Loucy (cell line): ENCODE measurements around the gene DDX42.

Experiments
- H2AFZ ChIP-seq: fragments of 200-600 bp; sonication (generic); 2 replicates; pipeline ENCODE4 v1.6.0; 2016; ENCODE audit warnings: antibody characterized with exemption, mild to moderate bottlenecking, low read length, moderate library complexity
- H3F3A ChIP-seq: fragments of 200-600 bp; 2 replicates; pipeline ENCODE4 v1.6.0; 2016; ENCODE audit warnings: antibody characterized with exemption, low read depth, mild to moderate bottlenecking
- H3K27me3 ChIP-seq: fragments of 200-600 bp; sonication (generic); 2 replicates; pipeline ENCODE4 v1.6.1; 2014; ENCODE audit warnings: low read length, mild to moderate bottlenecking; ENCODE audit not compliant: insufficient read depth, poor library complexity, severe bottlenecking
- H3K36me3 ChIP-seq: fragments of 200-600 bp; sonication (generic); 2 replicates; pipeline ENCODE4 v1.6.1; 2016; ENCODE audit warnings: low read length; ENCODE audit not compliant: insufficient read depth
- H3K4me1 ChIP-seq: fragments of 200-600 bp; sonication (generic); 2 replicates; pipeline ENCODE4 v1.5.1; 2014; ENCODE audit warnings: low read length, mild to moderate bottlenecking; ENCODE audit not compliant: insufficient read depth, poor library complexity, severe bottlenecking
- H3K4me2 ChIP-seq: fragments of 200-600 bp; sonication (generic); 2 replicates; pipeline ENCODE4 v1.6.0; 2014; ENCODE audit warnings: antibody characterized with exemption, low read length, low read depth, mild to moderate bottlenecking; ENCODE audit not compliant: poor library complexity, severe bottlenecking
- H3K4me3 ChIP-seq: fragments of 200-600 bp; sonication (generic); 2 replicates; pipeline ENCODE4 v1.5.1; 2014; ENCODE audit warnings: low read length, mild to moderate bottlenecking, mixed read lengths; ENCODE audit not compliant: poor library complexity, severe bottlenecking
- H3K79me2 ChIP-seq: fragments of 200-600 bp; sonication (generic); 2 replicates; pipeline ENCODE4 v1.6.1; 2014; ENCODE audit warnings: low read length; ENCODE audit not compliant: insufficient read depth
- H3K9ac ChIP-seq: fragments of 200-600 bp; sonication (generic); 2 replicates; pipeline ENCODE4 v1.6.0; 2014; ENCODE audit warnings: mild to moderate bottlenecking, low read depth, low read length, moderate library complexity; ENCODE audit not compliant: poor library complexity, severe bottlenecking
- H3K9me2 ChIP-seq: fragments of 200-600 bp; sonication (generic); replicated peaks from 2 replicates; pipeline ENCODE4 v1.6.1; 2016; ENCODE audit warnings: low read depth, low read length, mixed read lengths
- H3K9me3 ChIP-seq: fragments of 200-600 bp; sonication (generic); 2 replicates; pipeline ENCODE4 v1.6.1; 2014; ENCODE audit warnings: mild to moderate bottlenecking, antibody characterized with exemption, low read length, low read depth; ENCODE audit not compliant: insufficient read depth
- H4K20me1 ChIP-seq: fragments of 200-600 bp; sonication (generic); 2 replicates; pipeline ENCODE4 v1.6.0; 2014; ENCODE audit warnings: antibody characterized with exemption, low read length, mild to moderate bottlenecking; ENCODE audit not compliant: insufficient read depth, poor library complexity, severe bottlenecking
- EZH2phosphoT487 ChIP-seq: fragments of 200-600 bp; IDR thresholded peaks from 2 replicates; pipeline ENCODE4 v1.6.1; 2018; ENCODE audit warnings: antibody characterized with exemption, mild to moderate bottlenecking, moderate library complexity, borderline replicate concordance
- TF ChIP-seq, protein P1 (sequence below): fragments of 200-600 bp; sonication (generic); conservative IDR thresholded peaks from 2 replicates; pipeline ENCODE4 v1.5.1; 2014; ENCODE audit warnings: mild to moderate bottlenecking, antibody characterized with exemption, low read length

DDX42 gene

DNA sequence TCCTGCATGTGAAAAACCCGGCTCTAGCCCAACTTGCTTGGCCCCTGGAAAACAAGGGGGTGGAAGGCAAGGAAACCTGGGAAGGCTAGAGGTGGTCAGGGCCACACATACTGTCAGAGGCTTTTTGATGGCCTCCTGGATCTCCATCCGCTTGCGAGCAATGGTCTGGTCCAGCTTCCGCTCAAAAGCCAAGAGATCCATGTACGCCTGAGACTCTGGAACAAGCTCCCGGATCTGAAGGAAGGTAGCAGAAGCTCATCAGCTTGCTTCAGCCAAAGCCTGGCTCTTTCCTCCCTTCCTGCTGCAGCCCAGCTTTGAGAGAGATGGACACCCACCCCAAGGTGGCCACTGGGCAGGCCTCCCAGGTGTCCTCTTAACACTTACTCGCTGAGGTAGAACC lies 62.8 kb downstream of the DDX42 start:
- Histone ChIP-seq H3K9ac (no peak overlapping the region), H4K20me1 (peaks cover 35% of the 10 kb centered on the region)

DNA sequence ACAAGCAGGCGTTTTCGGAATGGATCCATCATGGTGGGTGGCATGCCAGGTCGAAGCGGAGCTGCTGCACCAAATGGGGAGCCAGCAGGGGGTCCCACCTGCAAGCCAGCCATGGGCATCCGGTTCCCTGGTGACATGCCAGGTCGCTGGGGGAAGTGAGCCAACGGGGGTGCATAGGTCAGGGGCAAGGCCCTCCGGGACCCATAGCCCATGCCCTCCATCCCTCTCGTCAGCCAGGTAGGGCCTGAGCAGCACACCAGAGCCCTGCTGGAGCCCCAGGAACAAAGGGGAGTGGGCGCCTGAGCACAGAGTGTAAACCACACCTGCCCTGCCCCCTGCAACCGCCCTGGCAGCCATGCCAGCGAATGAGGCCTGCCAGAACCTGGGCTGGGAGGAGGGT lies 63.5 kb downstream of the DDX42 start:
- no peaks in the 10 kb centered on the region for H3K9me3 ChIP-seq
- H2AFZ ChIP-seq, result no peak overlapping the region
- H3K27me3 ChIP-seq, result no peaks in the 10 kb centered on the region
- peaks cover 33% of the 10 kb centered on the region; the same call in 1 of the 2 replicates for H3K36me3 ChIP-seq
- peak overlapping the region; percentile 97 for H3K9ac ChIP-seq
- no peaks in the 10 kb centered on the region for H3K9me2 ChIP-seq
- H3K79me2 ChIP-seq, result peaks cover 94% of the 10 kb centered on the region
- H4K20me1 ChIP-seq, result peaks cover 40% of the 10 kb centered on the region
- H3K4me2 ChIP-seq, result peak overlapping the region; percentile 85
- TF ChIP-seq, protein P1, sequence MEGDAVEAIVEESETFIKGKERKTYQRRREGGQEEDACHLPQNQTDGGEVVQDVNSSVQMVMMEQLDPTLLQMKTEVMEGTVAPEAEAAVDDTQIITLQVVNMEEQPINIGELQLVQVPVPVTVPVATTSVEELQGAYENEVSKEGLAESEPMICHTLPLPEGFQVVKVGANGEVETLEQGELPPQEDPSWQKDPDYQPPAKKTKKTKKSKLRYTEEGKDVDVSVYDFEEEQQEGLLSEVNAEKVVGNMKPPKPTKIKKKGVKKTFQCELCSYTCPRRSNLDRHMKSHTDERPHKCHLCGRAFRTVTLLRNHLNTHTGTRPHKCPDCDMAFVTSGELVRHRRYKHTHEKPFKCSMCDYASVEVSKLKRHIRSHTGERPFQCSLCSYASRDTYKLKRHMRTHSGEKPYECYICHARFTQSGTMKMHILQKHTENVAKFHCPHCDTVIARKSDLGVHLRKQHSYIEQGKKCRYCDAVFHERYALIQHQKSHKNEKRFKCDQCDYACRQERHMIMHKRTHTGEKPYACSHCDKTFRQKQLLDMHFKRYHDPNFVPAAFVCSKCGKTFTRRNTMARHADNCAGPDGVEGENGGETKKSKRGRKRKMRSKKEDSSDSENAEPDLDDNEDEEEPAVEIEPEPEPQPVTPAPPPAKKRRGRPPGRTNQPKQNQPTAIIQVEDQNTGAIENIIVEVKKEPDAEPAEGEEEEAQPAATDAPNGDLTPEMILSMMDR, result no peak
- TF ChIP-seq EZH2phosphoT487, result no peak
- no peaks in the 10 kb centered on the region for H3F3A ChIP-seq
- peaks cover 41% of the 10 kb centered on the region for H3K4me1 ChIP-seq
- H3K4me3 ChIP-seq, result peak overlapping the region; percentile 89

More for the DNA sequence above, 62.8 kb downstream of the DDX42 start:
- Histone ChIP-seq H2AFZ (no peak overlapping the region), H3K4me1 (peaks cover 43% of the 10 kb centered on the region), H3K36me3 (peaks cover 40% of the 10 kb centered on the region), H3K4me2 (peak overlapping the region; percentile 85), H3F3A (no peaks in the 10 kb centered on the region), H3K79me2 (peaks cover 94% of the 10 kb centered on the region), H3K9me3 (no peaks in the 10 kb centered on the region), H3K27me3 (no peaks in the 10 kb centered on the region), H3K9me2 (no peaks in the 10 kb centered on the region), H3K4me3 (no peak overlapping the region)
- TF ChIP-seq, protein P1, result no peak
- TF ChIP-seq EZH2phosphoT487, result no peak

DNA sequence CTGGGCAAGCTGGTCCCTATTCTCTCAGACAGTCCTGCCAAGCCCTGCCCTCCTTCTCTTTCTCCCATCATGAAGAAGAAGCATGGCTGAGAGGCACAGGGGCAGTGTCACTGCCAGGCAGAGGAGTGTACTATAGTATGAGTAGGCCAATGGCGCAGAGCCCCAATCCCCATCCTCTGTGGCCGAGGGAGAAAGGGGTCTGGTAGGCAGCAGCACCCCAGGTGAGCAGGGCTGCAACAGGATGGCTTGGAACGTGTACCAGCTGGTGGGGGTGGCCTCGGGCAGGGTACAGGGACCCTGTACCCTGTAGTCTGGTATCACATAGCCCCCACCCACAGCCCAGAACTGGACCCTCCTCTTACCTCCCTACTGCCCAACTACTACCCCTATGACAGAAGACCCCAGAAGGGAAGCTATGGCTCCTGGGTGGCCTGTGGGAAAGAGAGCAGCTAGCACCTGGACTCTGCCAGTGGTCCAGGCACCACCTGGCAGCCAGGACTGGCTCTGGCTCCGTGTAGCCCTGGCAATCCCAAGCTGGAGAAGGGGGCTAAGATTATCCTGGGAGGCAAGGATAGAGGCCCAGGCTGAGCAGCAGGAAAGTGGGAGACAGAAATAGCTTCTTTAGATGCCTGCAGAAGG lies 64.1 kb downstream of the DDX42 start:
- Histone ChIP-seq H3K4me3 (peak overlapping the region; percentile 89), H3K79me2 (peaks cover 89% of the 10 kb centered on the region)

More for the DNA sequence above, 64.1 kb downstream of the DDX42 start:
- Histone ChIP-seq H3K9me2 (no peaks in the 10 kb centered on the region), H3F3A (no peaks in the 10 kb centered on the region), H3K4me1 (peaks cover 41% of the 10 kb centered on the region), H3K9ac (peak overlapping the region; percentile 97), H3K27me3 (no peaks in the 10 kb centered on the region), H3K36me3 (peaks cover 27% of the 10 kb centered on the region; the same call in 1 of the 2 replicates), H2AFZ (no peak overlapping the region), H3K9me3 (no peaks in the 10 kb centered on the region), H3K4me2 (peak overlapping the region; percentile 85), H4K20me1 (peaks cover 40% of the 10 kb centered on the region)
- TF ChIP-seq, protein P1, result no peak
- TF ChIP-seq EZH2phosphoT487, result no peak
